HCT116 (cell line): Measurements from ENCODE around the gene CCDC54.

ENCODE experiments used
- ATF3 ChIP-seq: IDR thresholded peaks from 2 replicates; pipeline ENCODE4 v1.6.1; 2012
- CTCF ChIP-seq, 3 experiments: fragments of 200-600 bp in 1 of 3; sonication (generic) in 1 of 3; IDR thresholded peaks in 2 of 3; conservative IDR thresholded peaks in 1 of 3; 2 replicates each; pipeline ENCODE4 v1.5.1; 2012 to 2017; ENCODE audit warnings: low read depth in 2 of 3, low read length in 2 of 3, antibody characterized with exemption in 1 of 3, borderline replicate concordance in 1 of 3, control low read depth in 1 of 3, mild to moderate bottlenecking in 1 of 3, mixed read lengths in 1 of 3, mixed run types in 1 of 3, moderate library complexity in 1 of 3; ENCODE audit not compliant: insufficient read depth in 1 of 3
- EGR1 ChIP-seq: IDR thresholded peaks from 2 replicates; pipeline ENCODE4 v1.6.1; 2012; ENCODE audit warnings: low read depth
- EZH2 ChIP-seq: fragments of 200-600 bp; sonication (generic); IDR thresholded peaks from 2 replicates; pipeline ENCODE4 v1.6.1; 2017; ENCODE audit warnings: antibody characterized with exemption, mixed run types
- EZH2phosphoT487 ChIP-seq: fragments of 200-600 bp; IDR thresholded peaks from 2 replicates; pipeline ENCODE4 v1.6.1; 2018; ENCODE audit warnings: antibody characterized with exemption, borderline replicate concordance
- MAX ChIP-seq: IDR thresholded peaks from 2 replicates; pipeline ENCODE4 v1.6.1; 2012
- POLR2A ChIP-seq: IDR thresholded peaks from 2 replicates; pipeline ENCODE4 v1.7.0; 2011; ENCODE audit warnings: borderline replicate concordance; ENCODE audit not compliant: insufficient read depth, insufficient read length; ENCODE audit errors: extremely low read depth
- POLR2AphosphoS5 ChIP-seq: IDR thresholded peaks from 2 replicates; pipeline ENCODE4 v1.6.1; 2011; ENCODE audit warnings: mild to moderate bottlenecking, low read depth, low read length, moderate library complexity
- RAD21 ChIP-seq: IDR thresholded peaks from 2 replicates; pipeline ENCODE4 v1.6.1; 2012; ENCODE audit warnings: low read depth, mild to moderate bottlenecking
- REST ChIP-seq: IDR thresholded peaks from 2 replicates; pipeline ENCODE4 v1.6.1; 2012; ENCODE audit warnings: low read depth
- SP1 ChIP-seq: IDR thresholded peaks from 2 replicates; pipeline ENCODE4 v1.6.1; 2012; ENCODE audit warnings: low read depth
- SRF ChIP-seq: IDR thresholded peaks from 2 replicates; pipeline ENCODE4 v1.6.1; 2012; ENCODE audit warnings: low read depth
- TCF7L2 ChIP-seq: IDR thresholded peaks from 2 replicates; pipeline ENCODE4 v1.7.0; 2011; ENCODE audit warnings: borderline replicate concordance, inconsistent platforms; ENCODE audit not compliant: insufficient read depth, insufficient read length; ENCODE audit errors: extremely low read depth
- ZNF274 ChIP-seq: fragments of 200-500 bp; sonication (Bioruptor generic); IDR thresholded peaks from 2 replicates; pipeline ENCODE4 v1.6.1; 2014; ENCODE audit warnings: mild to moderate bottlenecking, low read depth, low read length, inconsistent platforms

- TF ChIP-seq CTCF (IDR thresholded peaks at IDR 0.05 in 2 of 3, conservative IDR thresholded peaks at IDR 0.05 in 1 of 3; ENCODE audit: borderline replicate concordance in 1 of 3, insufficient read depth in 1 of 3, low read depth in 2 of 3, low read length in 2 of 3) (no peak), REST (no peak), ZNF274 (no peak), POLR2A (no peak), POLR2AphosphoS5 (no peak), EZH2phosphoT487 (no peak), EGR1 (no peak), ATF3 (no peak), MAX (no peak), SRF (no peak), SP1 (no peak), RAD21 (no peak), EZH2 (no peak), TCF7L2 (no peak)
These were observed 32.5 kb upstream of the CCDC54 start for GRCh38 chr3:107344722-107345121.
